Mammary epithelial cell (primary cell): ENCODE results near the gene FBXL16.

Source experiments
- EZH2 ChIP-seq: IDR thresholded peaks from 2 replicates; pipeline ENCODE4 v1.6.1; 2012; ENCODE audit warnings: low read length, inconsistent platforms, borderline replicate concordance
- TF ChIP-seq, protein P1 (sequence below), 2 donors: IDR thresholded peaks in 1 of 2; conservative IDR thresholded peaks in 1 of 2; 2 replicates each; pipeline ENCODE4 v1.5.1; 2011 to 2012; ENCODE audit warnings: inconsistent platforms in 2 of 2, low read length in 2 of 2, mild to moderate bottlenecking in 2 of 2, control low read depth in 1 of 2, low read depth in 1 of 2; ENCODE audit not compliant: insufficient read depth in 1 of 2; ENCODE audit errors: extremely low read depth in 1 of 2

DNA sequence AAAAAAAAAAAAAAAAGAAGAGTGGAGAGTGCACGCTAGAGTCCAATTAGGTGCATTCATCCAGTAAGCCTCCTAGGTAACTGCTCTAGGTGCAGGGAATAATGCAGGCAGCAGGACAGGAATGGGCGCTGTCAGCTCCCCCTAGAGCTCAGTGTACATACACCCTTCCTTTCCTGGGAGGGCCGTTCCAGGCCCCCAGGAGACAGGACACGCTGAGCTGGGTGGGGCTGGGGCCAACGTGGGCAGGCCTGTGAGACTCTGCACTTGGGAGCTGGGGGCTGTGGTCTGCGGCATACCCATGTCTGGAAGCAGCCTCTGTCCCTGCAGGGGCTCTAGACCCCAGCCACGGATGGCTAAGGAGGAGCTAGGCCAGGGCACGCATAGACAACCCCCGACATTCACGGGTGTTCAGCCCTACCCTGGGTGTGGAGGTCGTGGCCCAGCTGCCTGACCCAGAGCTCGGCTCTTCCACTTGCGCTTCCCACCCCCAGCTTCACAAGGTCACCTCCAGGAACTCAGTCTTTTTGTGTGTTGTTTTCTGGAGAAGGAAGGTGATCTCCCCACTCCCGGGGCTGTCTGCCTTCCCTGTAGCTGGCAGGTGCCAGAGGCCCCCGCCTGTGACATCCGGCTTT is 14.3 kb upstream of the FBXL16 start:
- TF ChIP-seq, protein P1, sequence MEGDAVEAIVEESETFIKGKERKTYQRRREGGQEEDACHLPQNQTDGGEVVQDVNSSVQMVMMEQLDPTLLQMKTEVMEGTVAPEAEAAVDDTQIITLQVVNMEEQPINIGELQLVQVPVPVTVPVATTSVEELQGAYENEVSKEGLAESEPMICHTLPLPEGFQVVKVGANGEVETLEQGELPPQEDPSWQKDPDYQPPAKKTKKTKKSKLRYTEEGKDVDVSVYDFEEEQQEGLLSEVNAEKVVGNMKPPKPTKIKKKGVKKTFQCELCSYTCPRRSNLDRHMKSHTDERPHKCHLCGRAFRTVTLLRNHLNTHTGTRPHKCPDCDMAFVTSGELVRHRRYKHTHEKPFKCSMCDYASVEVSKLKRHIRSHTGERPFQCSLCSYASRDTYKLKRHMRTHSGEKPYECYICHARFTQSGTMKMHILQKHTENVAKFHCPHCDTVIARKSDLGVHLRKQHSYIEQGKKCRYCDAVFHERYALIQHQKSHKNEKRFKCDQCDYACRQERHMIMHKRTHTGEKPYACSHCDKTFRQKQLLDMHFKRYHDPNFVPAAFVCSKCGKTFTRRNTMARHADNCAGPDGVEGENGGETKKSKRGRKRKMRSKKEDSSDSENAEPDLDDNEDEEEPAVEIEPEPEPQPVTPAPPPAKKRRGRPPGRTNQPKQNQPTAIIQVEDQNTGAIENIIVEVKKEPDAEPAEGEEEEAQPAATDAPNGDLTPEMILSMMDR (conservative IDR thresholded peaks at IDR 0.05 in 1 of 2, IDR thresholded peaks at IDR 0.05 in 1 of 2; ENCODE audit: extremely low read depth in 1 of 2, insufficient read depth in 1 of 2, low read depth in 1 of 2, low read length in 2 of 2): peak; percentile 20 to 44
- TF ChIP-seq EZH2: no peak
